HT-29 (cell line): ENCODE measurements around the gene RTN3. TPM values are rescaled to one million over a fixed set of nuclear protein-coding genes. Genes with fewer than 3 reads are reported as not detected.
"Not testable (repeated sequence)": the region's sequence is repeated elsewhere in the genome, so short reads cannot be mapped to it uniquely, and the experiment has no call there.

Experiments used
- DNase-seq: peaks from one replicate; pipeline ENCODE4 v3.0.0-alpha.2; 2015; ENCODE audit warnings: low spot score
- total RNA-seq: library from RNA; depleted of rRNA; stranded (reverse); fragments of >200 nt; shearing (Covaris generic); gene quantifications from 2 replicates; pipeline ENCODE4 v1.2.3, GENCODE V29; 2014

Gene RTN3
- total RNA-seq, 1 experiment from 2014 or later: 89.2 TPM

GRCh38 chr11:63768237-63769041 lies 87.1 kb downstream of the RTN3 start, which contains the start of gene ZFTA:
ZFTA (minus strand) TSS chr11:63768775; CDS start chr11:63768622, 153 bp downstream.
- peak; percentile 65 for DNase-seq

- DNase-seq: no peak
Measured at GRCh38 chr11:63769042-63769713, 87.9 kb downstream of the RTN3 start.

GRCh38 chr11:63769714-63770455 lies 88.6 kb downstream of the RTN3 start:
- no peak for DNase-seq

- no peak for DNase-seq
Measured at GRCh38 chr11:63770763-63771162, 89.5 kb downstream of the RTN3 start.

- DNase-seq: not testable (repeated sequence)
Measured at GRCh38 chr11:63771741-63772318, 90.5 kb downstream of the RTN3 start.

GRCh38 chr11:63775191-63775590 lies 93.9 kb downstream of the RTN3 start:
- no peak for DNase-seq

- DNase-seq: no peak
Measured at GRCh38 chr11:63779039-63779438, 97.7 kb downstream of the RTN3 start.

- no peak for DNase-seq
Measured at GRCh38 chr11:63782749-63783148, 101.4 kb downstream of the RTN3 start.

- DNase-seq: no peak
Measured at GRCh38 chr11:63783925-63784592, 102.8 kb downstream of the RTN3 start.

GRCh38 chr11:63785823-63786222 lies 104.5 kb downstream of the RTN3 start:
- DNase-seq: no peak

- no peak for DNase-seq
Measured at GRCh38 chr11:63791495-63792167, 110.3 kb downstream of the RTN3 start.

GRCh38 chr11:63793161-63793560 lies 111.9 kb downstream of the RTN3 start:
- DNase-seq: no peak

GRCh38 chr11:63795066-63795465 lies 113.8 kb downstream of the RTN3 start:
- DNase-seq: no peak

- DNase-seq: no peak
Measured at GRCh38 chr11:63800921-63801320, 119.6 kb downstream of the RTN3 start.

- DNase-seq: peak; percentile 84
Measured at GRCh38 chr11:63802637-63803414, 121.5 kb downstream of the RTN3 start.

GRCh38 chr11:63804259-63804658 lies 123.0 kb downstream of the RTN3 start:
- peak; percentile 92 for DNase-seq

GRCh38 chr11:63805844-63806415 lies 124.6 kb downstream of the RTN3 start:
- DNase-seq: no peak
